ENCODE measurements around the gene DTX3.

DNA sequence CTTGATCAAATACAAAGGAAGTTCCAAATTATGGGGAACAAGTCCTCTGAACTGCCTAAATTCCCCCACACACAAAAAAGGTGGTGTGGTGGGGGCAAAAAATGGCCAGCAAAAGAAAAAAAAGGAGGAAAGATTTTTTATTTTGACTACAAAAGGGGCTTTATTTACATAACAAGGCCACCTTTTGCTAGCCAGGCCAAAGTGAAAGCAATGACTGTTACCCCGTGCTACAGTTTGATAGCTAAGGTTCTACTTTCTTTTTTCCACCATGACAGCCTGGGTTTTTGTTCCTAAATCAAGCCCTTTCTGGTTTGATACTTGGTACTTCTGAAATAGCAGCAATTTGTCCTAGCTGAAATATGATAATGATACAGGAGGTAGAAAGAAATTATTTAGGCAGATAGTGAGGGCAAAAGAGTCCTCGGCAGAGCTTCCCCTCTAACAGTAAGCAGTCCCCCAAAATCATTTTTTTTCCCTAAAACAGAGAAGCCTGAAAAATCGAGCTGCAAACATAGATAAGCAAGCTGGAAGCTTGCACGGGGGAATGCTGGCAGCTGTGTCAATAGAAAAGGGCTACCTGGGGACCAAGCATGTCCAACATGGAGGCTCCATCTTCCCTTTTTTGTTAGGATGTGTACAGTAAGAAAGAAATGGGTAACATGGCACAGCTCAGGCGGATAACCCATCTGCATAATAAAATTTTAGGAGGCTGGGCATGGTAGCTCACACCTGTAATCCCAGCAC lies 37.2 kb downstream of the DTX3 start:
- TF ChIP-seq CTCF (IDR thresholded peaks at IDR 0.05; ENCODE audit: low read depth, low read length, poor library complexity, severe bottlenecking) (no peak), EZH2phosphoT487 (IDR thresholded peaks at IDR 0.05; ENCODE audit: borderline replicate concordance, low read length) (no peak)
